H9 (cell line): ENCODE measurements around the gene SSBP3. TPM values are rescaled to one million over a fixed set of nuclear protein-coding genes. Genes with fewer than 3 reads are reported as not detected.

Experiments used
- DNase-seq: peaks from one replicate; pipeline ENCODE4 v3.0.0-alpha.2; 2017
- H2AFZ ChIP-seq: one replicate; pipeline ENCODE4 v1.6.1; 2013; ENCODE audit warnings: mild to moderate bottlenecking, low read length, control low read depth, moderate library complexity
- H2AK5ac ChIP-seq: 2 replicates; pipeline ENCODE4 v1.6.1; 2013; ENCODE audit warnings: low read length, control low read depth, mixed read lengths; ENCODE audit not compliant: insufficient read length
- H2BK120ac ChIP-seq: one replicate; pipeline ENCODE4 v1.6.1; 2013; ENCODE audit warnings: low read depth, mild to moderate bottlenecking, low read length, control low read depth, inconsistent platforms; ENCODE audit not compliant: poor library complexity, severe bottlenecking
- H2BK12ac ChIP-seq: 2 replicates; pipeline ENCODE4 v1.6.1; 2013; ENCODE audit warnings: low read length, control low read depth, mixed read lengths, low read depth; ENCODE audit not compliant: insufficient read length
- H2BK15ac ChIP-seq: 2 replicates; pipeline ENCODE4 v1.6.1; 2013; ENCODE audit warnings: low read depth, low read length, control low read depth
- H2BK20ac ChIP-seq: one replicate; pipeline ENCODE4 v1.6.1; 2013; ENCODE audit warnings: low read depth, mild to moderate bottlenecking, low read length, control low read depth, inconsistent platforms; ENCODE audit not compliant: poor library complexity, severe bottlenecking
- H2BK5ac ChIP-seq: 2 replicates; pipeline ENCODE4 v1.6.1; 2013; ENCODE audit warnings: low read length, control low read depth, mixed read lengths; ENCODE audit not compliant: insufficient read length
- H3K14ac ChIP-seq: 2 replicates; pipeline ENCODE4 v1.6.1; 2013; ENCODE audit warnings: low read length, control low read depth; ENCODE audit not compliant: insufficient read depth
- H3K18ac ChIP-seq: 2 replicates; pipeline ENCODE4 v1.6.1; 2013; ENCODE audit warnings: low read depth, mild to moderate bottlenecking, mixed read lengths, low read length, control low read depth; ENCODE audit not compliant: insufficient read length
- H3K23ac ChIP-seq: 2 replicates; pipeline ENCODE4 v1.6.1; 2013; ENCODE audit warnings: low read length, control low read depth, mixed read lengths, low read depth; ENCODE audit not compliant: insufficient read length
- H3K23me2 ChIP-seq: 2 replicates; pipeline ENCODE4 v1.6.1; 2013; ENCODE audit warnings: low read depth, mild to moderate bottlenecking, mixed read lengths, low read length, control low read depth; ENCODE audit not compliant: insufficient read length, poor library complexity, severe bottlenecking
- H3K27ac ChIP-seq: 2 replicates; pipeline ENCODE4 v1.5.1; 2013; ENCODE audit warnings: low read length, control low read depth, mixed read lengths, low read depth; ENCODE audit not compliant: insufficient read length
- H3K27me3 ChIP-seq: 2 replicates; pipeline ENCODE4 v1.6.1; 2013; ENCODE audit warnings: low read length, control low read depth, inconsistent platforms; ENCODE audit not compliant: insufficient read depth
- H3K4ac ChIP-seq: 2 replicates; pipeline ENCODE4 v1.6.1; 2013; ENCODE audit warnings: low read depth, mild to moderate bottlenecking, control low read depth, inconsistent platforms, low read length, moderate library complexity
- H3K4me1 ChIP-seq: 2 replicates; pipeline ENCODE4 v1.6.1; 2013; ENCODE audit warnings: low read length, control low read depth, inconsistent platforms; ENCODE audit not compliant: insufficient read depth
- H3K4me2 ChIP-seq: 2 replicates; pipeline ENCODE4 v1.6.1; 2013; ENCODE audit warnings: low read length, control low read depth, mixed read lengths; ENCODE audit not compliant: insufficient read length, insufficient read depth
- H3K56ac ChIP-seq: 2 replicates; pipeline ENCODE4 v1.6.1; 2013; ENCODE audit warnings: low read depth, mild to moderate bottlenecking, mixed read lengths, low read length, control low read depth; ENCODE audit not compliant: insufficient read length
- H3K79me1 ChIP-seq: 2 replicates; pipeline ENCODE4 v1.6.1; 2013; ENCODE audit warnings: low read depth, mild to moderate bottlenecking, moderate library complexity, low read length, control low read depth, inconsistent platforms; ENCODE audit not compliant: insufficient read depth, poor library complexity, severe bottlenecking
- H3K79me2 ChIP-seq: 2 replicates; pipeline ENCODE4 v1.6.1; 2013; ENCODE audit warnings: low read length, control low read depth, inconsistent platforms; ENCODE audit not compliant: insufficient read depth
- H3K9ac ChIP-seq: 2 replicates; pipeline ENCODE4 v1.6.1; 2013; ENCODE audit warnings: low read length, control low read depth, mixed read lengths; ENCODE audit not compliant: insufficient read length; ENCODE audit errors: extremely low read depth
- H3K9me3 ChIP-seq: one replicate; pipeline ENCODE4 v1.6.1; 2013; ENCODE audit warnings: low read depth, low read length, inconsistent platforms; ENCODE audit not compliant: control insufficient read depth
- H3T11ph ChIP-seq: one replicate; pipeline ENCODE4 v1.6.1; 2013; ENCODE audit warnings: mild to moderate bottlenecking, low read length, control low read depth, inconsistent platforms
- H4K20me1 ChIP-seq: one replicate; pipeline ENCODE4 v1.6.1; 2013; ENCODE audit not compliant: control insufficient read depth, insufficient read length, insufficient read depth
- H4K5ac ChIP-seq: 2 replicates; pipeline ENCODE4 v1.6.1; 2013; ENCODE audit warnings: low read depth, mild to moderate bottlenecking, mixed read lengths, low read length, control low read depth; ENCODE audit not compliant: insufficient read length
- H4K8ac ChIP-seq: replicated peaks from 2 replicates; pipeline ENCODE4 v1.6.1; 2013; ENCODE audit warnings: low read length, control low read depth, mixed read lengths, low read depth; ENCODE audit not compliant: insufficient read length
- H4K91ac ChIP-seq: 2 replicates; pipeline ENCODE4 v1.6.1; 2013; ENCODE audit warnings: low read depth, mild to moderate bottlenecking, moderate library complexity, mixed read lengths, low read length, control low read depth; ENCODE audit not compliant: insufficient read length
- H3K27ac Mint-ChIP-seq, 3 experiments: 2 replicates in 2 of 3; 3 replicates in 1 of 3; pipeline ENCODE4 v1.8.0; 2020 to 2021; ENCODE audit warnings: mixed read lengths in 3 of 3, mild to moderate bottlenecking in 1 of 3, moderate library complexity in 1 of 3
- H3K27me3 Mint-ChIP-seq: 2 replicates; pipeline ENCODE4 v1.8.0; 2021; ENCODE audit warnings: low read depth, mild to moderate bottlenecking, moderate library complexity, mixed read lengths
- H3K36me3 Mint-ChIP-seq, 3 experiments: 2 replicates in 2 of 3; 3 replicates in 1 of 3; pipeline ENCODE4 v1.8.0; 2020 to 2021; ENCODE audit warnings: low read depth in 3 of 3, mixed read lengths in 3 of 3; ENCODE audit not compliant: insufficient read depth in 1 of 3
- H3K4me1 Mint-ChIP-seq, 2 experiments: 2 replicates each; pipeline ENCODE4 v1.8.0; 2020; ENCODE audit warnings: mixed read lengths in 2 of 2
- H3K4me3 Mint-ChIP-seq, 2 experiments: 2 replicates in 1 of 2; 3 replicates in 1 of 2; pipeline ENCODE4 v1.8.0; 2020 to 2021; ENCODE audit warnings: mild to moderate bottlenecking in 2 of 2, mixed read lengths in 2 of 2, moderate library complexity in 1 of 2
- H3K9me3 Mint-ChIP-seq, 2 experiments: 2 replicates in 1 of 2; 3 replicates in 1 of 2; pipeline ENCODE4 v1.8.0; 2020; ENCODE audit warnings: mild to moderate bottlenecking in 2 of 2, mixed read lengths in 2 of 2, moderate library complexity in 1 of 2
- CTCF ChIP-seq: fragments of 200-600 bp; sonication (generic); conservative IDR thresholded peaks from 3 replicates; pipeline ENCODE4 v1.8.0; 2021; ENCODE audit warnings: antibody characterized with exemption, mild to moderate bottlenecking
- WGBS: extraction: QIAGEN DNeasy Blood & Tissue Kit; methylation state at CpG from one replicate; pipeline ENCODE4 v1.1.7; 2013; ENCODE audit warnings: missing lambda C conversion rate, low lambda C conversion rate, mixed read lengths; ENCODE audit not compliant: insufficient read length; ENCODE audit errors: extremely low coverage; 5-methylcytosine and 5-hydroxymethylcytosine counted together
- total RNA-seq: library from RNA; stranded (reverse); gene quantifications from 2 replicates; pipeline ENCODE4 v1.2.1, GENCODE V29; 2021

The SSBP3 gene
- total RNA-seq, 1 experiment from 2014 or later = 126 TPM

GRCh38 chr1:54331091-54331772 lies 75.0 kb downstream of the SSBP3 start:
- Histone ChIP-seq H4K5ac (no peak overlapping the region), H2AK5ac (no peak overlapping the region), H4K91ac (peak overlapping the region; percentile 30), H3K79me1 (peaks cover 6% of the 10 kb centered on the region), H4K8ac (no peak overlapping the region), H2AFZ (no peak overlapping the region), H3K18ac (peak overlapping the region; percentile 1), H4K20me1 (no peaks in the 10 kb centered on the region), H3K4ac (no peak overlapping the region), H3K4me2 (no peak overlapping the region), H2BK120ac (no peak overlapping the region), H3K27ac (no peak overlapping the region), H3K23me2 (no peaks in the 10 kb centered on the region), H2BK12ac (no peak overlapping the region), H2BK20ac (no peak overlapping the region), H3K9me3 (no peaks in the 10 kb centered on the region), H3K23ac (no peak overlapping the region), H3K14ac (0 out of 2 replicates have a peak overlapping the region, but pooled peaks have one; percentile 34), H3K4me1 (peaks cover 39% of the 10 kb centered on the region; the same call in 1 of the 2 replicates), H2BK5ac (no peak overlapping the region), H3K56ac (no peak overlapping the region), H3T11ph (no peak overlapping the region), H3K79me2 (peaks cover 11% of the 10 kb centered on the region; the same call in 1 of the 2 replicates), H3K9ac (no peak overlapping the region), H2BK15ac (no peak overlapping the region), H3K27me3 (no peaks in the 10 kb centered on the region)
- no peaks in the 10 kb centered on the region for H3K9me3 Mint-ChIP-seq
- H3K4me1 Mint-ChIP-seq = peaks cover 94% of the 10 kb centered on the region in 2 experiments
- DNase-seq = no peak
- peak overlapping the region; percentile 17 to 90 (median 40); a peak in 6 of 7 replicates for H3K27ac Mint-ChIP-seq
- TF ChIP-seq CTCF = no peak
- no CpG with 5 or more reads among the region's 12 CpGs for WGBS
- H3K4me3 Mint-ChIP-seq = no peak overlapping the region
- H3K27me3 Mint-ChIP-seq = no peaks in the 10 kb centered on the region
- H3K36me3 Mint-ChIP-seq = peaks cover 0 to 6% (median 5%) of the 10 kb centered on the region in 3 experiments; a peak in 1 of 7 replicates
